Sigmoid colon (tissue), 7 donors: ENCODE data around the gene RASSF10. TPM values are rescaled to one million over a fixed set of nuclear protein-coding genes. Genes with fewer than 3 reads are reported as not detected.
"Not testable (repeated sequence)": the region's sequence is repeated elsewhere in the genome, so short reads cannot be mapped to it uniquely, and the experiment has no call there.

Source experiments
- DNase-seq: peaks from one replicate; pipeline ENCODE4 v3.0.0-alpha.2; 2019
- H3K27ac ChIP-seq, 4 donors: fragments of 200-600 bp; sonication (generic); one replicate each; pipeline ENCODE4 v1.5.1; 2016 to 2019; ENCODE audit warnings: mild to moderate bottlenecking in 1 of 4
- H3K27me3 ChIP-seq, 3 donors: fragments of 200-600 bp; sonication (generic); one replicate each; pipeline ENCODE4 v1.5.1; 2019; ENCODE audit warnings: mild to moderate bottlenecking in 1 of 3
- H3K36me3 ChIP-seq, 4 donors: fragments of 200-600 bp; sonication (generic); one replicate each; pipeline ENCODE4 v1.5.1; 2016 to 2019
- H3K4me1 ChIP-seq, 4 donors: fragments of 200-600 bp; sonication (generic); one replicate each; pipeline ENCODE4 v1.5.1; 2017 to 2019
- H3K4me3 ChIP-seq, 4 donors: fragments of 200-600 bp; sonication (generic); one replicate each; pipeline ENCODE4 v1.5.1; 2017 to 2019; ENCODE audit warnings: mild to moderate bottlenecking in 2 of 4, moderate library complexity in 1 of 4
- H3K9me3 ChIP-seq, 4 donors: fragments of 200-600 bp in 3 of 4; sonication (generic) in 3 of 4; one replicate each; pipeline versions ENCODE4 v1.5.1 to v1.6.1; 2013 to 2019
- EP300 ChIP-seq, 4 donors: sonication (generic); formaldehyde crosslinking; IDR thresholded peaks; one replicate each; pipeline ENCODE4 v1.6.1; 2017; ENCODE audit warnings: antibody characterized with exemption in 4 of 4
- POLR2A ChIP-seq, 2 donors: fragments of 450-650 bp; IDR thresholded peaks; one replicate each; pipeline ENCODE4 v1.6.1; 2016; ENCODE audit warnings: antibody characterized with exemption in 2 of 2, mild to moderate bottlenecking in 2 of 2, moderate library complexity in 2 of 2
- POLR2AphosphoS5 ChIP-seq, 4 donors: sonication (generic); formaldehyde crosslinking; IDR thresholded peaks; one replicate each; pipeline ENCODE4 v1.6.1; 2017; ENCODE audit warnings: antibody characterized with exemption in 4 of 4
- WGBS, 2 donors: extraction: QIAGEN DNeasy Blood & Tissue Kit; methylation state at CpG; one replicate each; pipeline ENCODE4 v1.1.7; 2013; 5-methylcytosine and 5-hydroxymethylcytosine counted together
- intact Hi-C: fragments of 100-400 bp; cut with DNase I; formaldehyde crosslinking; loops from one replicate; pipeline ENCODE4 v1.15.1; 2023
- polyA plus RNA-seq, 3 donors: library from polyadenylated mRNA; stranded (reverse); fragments of 200-250 nt; gene quantifications; one replicate each; pipeline ENCODE4 v1.2.3, GENCODE V29; 2013
- total RNA-seq, 4 donors: library from RNA; depleted of rRNA; stranded (reverse); fragments of >200 nt; gene quantifications; one replicate each; pipeline ENCODE4 v1.1.0, GENCODE V29; 2016
- TF ChIP-seq, protein P1 (sequence below), 4 experiments: fragments of 450-650 bp in 3 of 4; fragments of 200-600 bp in 1 of 4; IDR thresholded peaks; one replicate each; pipeline ENCODE4 v1.5.1; 2016 to 2019; ENCODE audit warnings: antibody characterized with exemption in 4 of 4, mild to moderate bottlenecking in 3 of 4, moderate library complexity in 2 of 4
- donor health status: healthy with polysubstance abuse.
- donor health status: Bipolar disorder and iron deficiency.
- donor health status: healthy.

RASSF10 gene
- total and polyA plus RNA-seq, 7 donors, result under 0.01 to 0.60 (median 0.38) TPM; not detected in 3

DNA sequence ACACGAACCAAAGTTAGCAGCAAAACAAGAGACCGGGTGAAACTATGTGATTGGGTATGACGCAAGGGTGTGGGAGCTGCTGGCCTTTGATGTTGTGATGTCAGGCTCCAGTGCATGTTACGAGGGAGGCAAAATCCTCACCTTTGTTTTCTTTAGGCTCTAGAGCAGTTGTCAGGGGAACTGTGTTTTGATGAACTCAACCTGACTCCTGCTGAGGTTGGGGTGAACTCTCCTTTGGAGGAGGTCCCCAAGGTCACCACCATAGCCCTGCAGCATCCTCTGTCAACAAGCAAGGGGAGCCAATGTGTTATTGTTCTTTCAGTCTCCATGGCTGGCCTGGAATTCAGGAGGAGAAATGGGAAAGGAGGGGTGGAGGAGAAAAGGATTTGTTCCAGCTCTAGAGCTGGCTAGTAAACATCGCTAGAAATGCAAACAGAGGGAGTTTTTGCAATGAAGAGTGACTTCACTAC is 33.8 kb downstream of the RASSF10 start:
- H3K9me3 ChIP-seq, result no peaks in the 10 kb centered on the region
- H3K36me3 ChIP-seq, result no peaks in the 10 kb centered on the region
- DNase-seq, result no peak
- intact Hi-C loops, result no loop called here
- no peak overlapping the region for H3K4me3 ChIP-seq
- no peaks in the 10 kb centered on the region for H3K4me1 ChIP-seq
- H3K27me3 ChIP-seq, result no peaks in the 10 kb centered on the region
- 25 to 71% methylated on average over 5 of the region's 5 CpGs for WGBS, 2 donors
- TF ChIP-seq, protein P1, sequence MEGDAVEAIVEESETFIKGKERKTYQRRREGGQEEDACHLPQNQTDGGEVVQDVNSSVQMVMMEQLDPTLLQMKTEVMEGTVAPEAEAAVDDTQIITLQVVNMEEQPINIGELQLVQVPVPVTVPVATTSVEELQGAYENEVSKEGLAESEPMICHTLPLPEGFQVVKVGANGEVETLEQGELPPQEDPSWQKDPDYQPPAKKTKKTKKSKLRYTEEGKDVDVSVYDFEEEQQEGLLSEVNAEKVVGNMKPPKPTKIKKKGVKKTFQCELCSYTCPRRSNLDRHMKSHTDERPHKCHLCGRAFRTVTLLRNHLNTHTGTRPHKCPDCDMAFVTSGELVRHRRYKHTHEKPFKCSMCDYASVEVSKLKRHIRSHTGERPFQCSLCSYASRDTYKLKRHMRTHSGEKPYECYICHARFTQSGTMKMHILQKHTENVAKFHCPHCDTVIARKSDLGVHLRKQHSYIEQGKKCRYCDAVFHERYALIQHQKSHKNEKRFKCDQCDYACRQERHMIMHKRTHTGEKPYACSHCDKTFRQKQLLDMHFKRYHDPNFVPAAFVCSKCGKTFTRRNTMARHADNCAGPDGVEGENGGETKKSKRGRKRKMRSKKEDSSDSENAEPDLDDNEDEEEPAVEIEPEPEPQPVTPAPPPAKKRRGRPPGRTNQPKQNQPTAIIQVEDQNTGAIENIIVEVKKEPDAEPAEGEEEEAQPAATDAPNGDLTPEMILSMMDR (IDR thresholded peaks at IDR 0.05), result no peak
- TF ChIP-seq POLR2AphosphoS5 (IDR thresholded peaks at IDR 0.05) (no peak), EP300 (IDR thresholded peaks at IDR 0.05) (no peak), POLR2A (IDR thresholded peaks at IDR 0.05) (no peak)
- no peak overlapping the region for H3K27ac ChIP-seq

DNA sequence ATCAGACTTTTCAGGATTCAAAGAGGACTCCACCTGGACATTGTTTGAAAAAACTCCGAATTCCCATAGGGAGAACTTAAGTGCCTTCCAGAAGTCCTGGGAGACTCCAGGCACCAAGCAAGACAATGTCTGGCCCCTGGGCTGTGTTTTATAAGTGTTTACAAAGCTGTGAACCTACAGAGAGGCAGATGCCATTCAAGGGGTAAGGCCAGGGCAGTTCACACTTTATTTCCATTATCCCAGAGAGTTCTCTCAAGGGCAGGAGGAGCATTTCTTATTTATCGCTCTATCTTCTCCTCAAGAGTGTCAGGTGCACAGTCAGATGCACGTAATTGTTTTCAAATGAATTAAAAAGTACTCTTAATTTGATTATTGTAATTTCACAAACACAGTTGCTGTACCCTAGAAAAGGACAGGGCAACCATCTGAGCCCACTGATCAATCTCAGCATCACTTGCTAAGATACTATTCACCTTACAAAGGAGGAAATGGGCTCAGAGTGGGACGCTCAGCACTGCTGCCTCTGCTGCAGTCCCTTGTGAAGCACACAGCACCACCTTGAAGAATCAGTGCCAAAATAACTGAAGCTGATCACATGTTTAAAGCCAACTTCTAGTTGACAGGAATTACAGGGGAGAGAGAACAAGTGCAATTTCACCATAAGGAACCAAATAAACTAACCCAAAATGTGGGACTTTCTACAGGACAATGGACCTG is 35.0 kb downstream of the RASSF10 start:
- H3K9me3 ChIP-seq, result no peaks in the 10 kb centered on the region
- intact Hi-C loops, result no loop called here
- no peaks in the 10 kb centered on the region for H3K4me1 ChIP-seq
- TF ChIP-seq, protein P1 (IDR thresholded peaks at IDR 0.05), result no peak
- TF ChIP-seq POLR2A (IDR thresholded peaks at IDR 0.05) (no peak), EP300 (IDR thresholded peaks at IDR 0.05) (no peak), POLR2AphosphoS5 (IDR thresholded peaks at IDR 0.05) (no peak)
- no peaks in the 10 kb centered on the region for H3K36me3 ChIP-seq
- H3K27me3 ChIP-seq, result no peaks in the 10 kb centered on the region
- WGBS, 2 donors, result 21 to 64% methylated on average over 4 of the region's 4 CpGs
- DNase-seq, result no peak
- no peak overlapping the region for H3K27ac ChIP-seq
- H3K4me3 ChIP-seq, result no peak overlapping the region

DNA sequence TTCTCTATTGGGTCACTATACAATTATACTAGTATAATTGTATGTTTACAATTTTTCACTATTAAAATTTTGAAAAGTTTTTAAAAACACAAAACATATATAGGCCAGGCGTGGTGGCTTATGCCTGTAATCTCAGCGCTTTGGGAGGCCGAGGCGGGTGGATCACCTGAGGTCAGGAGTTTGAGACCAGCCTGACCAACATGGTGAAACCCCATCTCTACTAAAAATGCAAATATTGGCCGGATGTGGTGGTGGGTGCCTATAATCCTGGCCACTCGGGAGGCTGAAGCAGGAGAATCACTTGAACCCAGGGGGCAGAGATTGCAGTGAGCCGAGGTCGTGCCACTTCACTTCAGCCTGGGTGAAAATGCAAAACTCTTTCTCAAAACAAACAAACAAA is 36.0 kb downstream of the RASSF10 start:
- H3K27ac ChIP-seq, H3K36me3 ChIP-seq, intact Hi-C loops, H3K9me3 ChIP-seq, H3K27me3 ChIP-seq, DNase-seq, H3K4me3 ChIP-seq, H3K4me1 ChIP-seq: not testable (repeated sequence)
- WGBS, 2 donors, result 89% methylated on average over 8 of the region's 8 CpGs

DNA sequence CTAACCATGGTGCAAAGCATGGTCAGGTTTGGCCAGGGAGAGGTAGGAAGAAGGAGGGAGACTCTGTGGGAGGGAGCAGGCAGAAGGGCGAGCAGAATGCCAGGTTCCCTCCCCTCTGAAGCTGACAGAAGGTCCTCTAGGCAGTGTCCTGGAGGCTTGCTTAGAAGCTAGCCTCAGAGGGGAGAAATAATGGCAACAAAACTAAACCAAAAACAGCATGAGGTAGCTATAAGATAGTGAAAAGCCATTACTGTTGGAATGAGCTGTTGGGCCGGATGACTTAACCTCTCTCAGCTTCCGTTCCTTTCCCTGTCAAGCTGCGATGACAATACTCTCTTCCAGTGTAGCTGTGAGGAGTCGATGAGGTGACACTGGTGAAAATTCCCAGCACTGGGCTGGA is 36.6 kb downstream of the RASSF10 start:
- Histone ChIP-seq H3K27me3 (no peaks in the 10 kb centered on the region), H3K9me3 (no peaks in the 10 kb centered on the region), H3K4me1 (no peaks in the 10 kb centered on the region), H3K36me3 (no peaks in the 10 kb centered on the region), H3K4me3 (no peak overlapping the region), H3K27ac (no peak overlapping the region)
- DNase-seq, result no peak
- intact Hi-C loops, result no loop called here
- TF ChIP-seq, protein P1 (IDR thresholded peaks at IDR 0.05), result no peak
- TF ChIP-seq POLR2A (IDR thresholded peaks at IDR 0.05), result no peak
- TF ChIP-seq POLR2AphosphoS5 (IDR thresholded peaks at IDR 0.05), result no peak
- TF ChIP-seq EP300 (IDR thresholded peaks at IDR 0.05), result no peak
- 85% methylated on average over 5 of the region's 5 CpGs for WGBS, 2 donors

DNA sequence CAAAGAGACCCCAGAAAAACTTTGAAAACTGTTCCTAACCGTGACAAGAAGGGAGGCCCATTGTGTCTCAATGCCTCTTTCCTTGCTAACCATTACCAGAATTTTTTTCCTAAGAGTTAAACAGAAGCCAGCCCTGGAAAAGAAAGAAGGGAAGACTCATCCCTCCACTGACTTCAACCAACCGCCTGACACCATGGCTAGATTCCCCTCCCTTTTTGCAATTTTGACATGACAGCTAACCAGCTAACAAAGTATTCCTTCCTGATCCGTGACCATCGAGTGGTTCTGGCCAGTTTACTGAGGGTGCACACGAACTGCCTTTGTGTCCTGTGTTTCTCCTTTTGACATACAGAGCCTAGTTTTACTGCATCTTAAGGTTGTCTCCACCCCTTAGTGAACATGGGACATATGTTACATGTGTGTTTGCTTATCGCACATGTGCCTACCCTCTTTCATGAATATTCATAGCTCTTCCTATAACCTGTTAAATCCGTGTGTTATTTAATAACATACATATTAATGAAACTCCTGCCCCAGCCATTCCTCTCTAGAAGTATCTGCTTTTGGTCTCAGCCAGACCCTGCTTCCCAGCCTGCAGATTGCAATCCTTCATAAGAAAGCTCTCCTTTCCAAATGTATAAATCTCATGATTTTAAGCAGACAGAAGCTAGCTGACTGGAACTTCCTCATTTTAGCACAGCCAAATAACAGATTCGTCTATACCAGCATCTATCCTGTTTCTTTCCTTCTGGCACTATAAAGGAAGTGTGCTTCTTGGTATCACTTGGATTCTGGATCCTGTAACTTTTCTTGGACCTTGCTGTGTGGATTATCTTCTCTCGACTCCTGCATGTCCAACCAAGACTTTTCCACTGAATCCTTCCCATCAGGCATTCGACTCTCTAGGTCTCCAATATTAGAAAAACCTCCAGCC is 37.8 kb downstream of the RASSF10 start:
- no peaks in the 10 kb centered on the region for H3K4me1 ChIP-seq
- 83 to 92% methylated on average over 10 of the region's 10 CpGs for whole genome bisulfite sequencing, 2 donors
- H3K4me3 ChIP-seq, result no peak overlapping the region
- TF ChIP-seq POLR2A (IDR thresholded peaks at IDR 0.05) (no peak), POLR2AphosphoS5 (IDR thresholded peaks at IDR 0.05) (no peak), EP300 (IDR thresholded peaks at IDR 0.05) (no peak)
- TF ChIP-seq, protein P1 (IDR thresholded peaks at IDR 0.05), result no peak
- H3K36me3 ChIP-seq, result no peaks in the 10 kb centered on the region
- H3K27me3 ChIP-seq, result no peaks in the 10 kb centered on the region
- no peak overlapping the region for H3K27ac ChIP-seq
- DNase-seq, result no peak
- intact Hi-C loops, result no loop called here
- no peaks in the 10 kb centered on the region for H3K9me3 ChIP-seq
